HG02884 (cell line): ENCODE results near the gene CEP55.

Source experiments
- ATAC-seq: cut with Tn5 transposase; IDR thresholded peaks from one replicate; pipeline ENCODE4 v1.9.1; 2021; ENCODE audit warnings: mild to moderate bottlenecking, moderate library complexity; ENCODE audit not compliant: unreplicated experiment

Gene CEP55

GRCh38 chr10:93468461-93469213 lies 27.8 kb upstream of the CEP55 start:
- no peak for ATAC-seq

GRCh38 chr10:93469454-93469853 lies 27.0 kb upstream of the CEP55 start:
- no peak for ATAC-seq

GRCh38 chr10:93471110-93471651 lies 25.2 kb upstream of the CEP55 start:
- ATAC-seq = no peak

GRCh38 chr10:93473161-93473560 lies 23.3 kb upstream of the CEP55 start:
- ATAC-seq = no peak

- ATAC-seq = no peak
These were observed 22.5 kb upstream of the CEP55 start for GRCh38 chr10:93473804-93474472.

- no peak for ATAC-seq
These were observed 21.2 kb upstream of the CEP55 start for GRCh38 chr10:93475227-93475626.

GRCh38 chr10:93475871-93476270 lies 20.5 kb upstream of the CEP55 start:
- ATAC-seq = no peak

GRCh38 chr10:93476756-93477155 lies 19.7 kb upstream of the CEP55 start:
- no peak for ATAC-seq

- ATAC-seq = no peak
These were observed 17.5 kb upstream of the CEP55 start for GRCh38 chr10:93478873-93479272.

- no peak for ATAC-seq
These were observed 14.7 kb upstream of the CEP55 start for GRCh38 chr10:93481637-93482144.

- ATAC-seq = peak; percentile 85
These were observed 14.1 kb upstream of the CEP55 start, which contains the start of gene MYOF for GRCh38 chr10:93482145-93482834. TSS of gene MYOF (minus strand) at chr10:93482334. CDS start at chr10:93482194, 140 bp downstream.

- ATAC-seq = no peak
These were observed 10.7 kb upstream of the CEP55 start for GRCh38 chr10:93485690-93486089.

- no peak for ATAC-seq
These were observed 7.4 kb upstream of the CEP55 start for GRCh38 chr10:93488956-93489528.

- no peak for ATAC-seq
These were observed 4.8 kb upstream of the CEP55 start for GRCh38 chr10:93491602-93492121.

- no peak for ATAC-seq
These were observed 3.2 kb upstream of the CEP55 start for GRCh38 chr10:93493162-93493561.

GRCh38 chr10:93494494-93494893 lies 1.9 kb upstream of the CEP55 start:
- ATAC-seq = no peak

- peak; percentile 17 for ATAC-seq
These were observed 624 bp upstream of the CEP55 start for GRCh38 chr10:93495654-93496321.

GRCh38 chr10:93498166-93498565 lies 1.8 kb downstream of the CEP55 start:
- ATAC-seq = no peak

GRCh38 chr10:93501650-93502049 lies 5.2 kb downstream of the CEP55 start:
- ATAC-seq = no peak

GRCh38 chr10:93503075-93503474 lies 6.7 kb downstream of the CEP55 start:
- peak; percentile 84 for ATAC-seq
